HG02885 (cell line): Measurements from ENCODE around the gene IQCM.

Experiments
- ATAC-seq: cut with Tn5 transposase; IDR thresholded peaks from one replicate; pipeline ENCODE4 v1.9.1; 2021; ENCODE audit warnings: mild to moderate bottlenecking; ENCODE audit not compliant: unreplicated experiment, poor library complexity

The IQCM gene, protein sequence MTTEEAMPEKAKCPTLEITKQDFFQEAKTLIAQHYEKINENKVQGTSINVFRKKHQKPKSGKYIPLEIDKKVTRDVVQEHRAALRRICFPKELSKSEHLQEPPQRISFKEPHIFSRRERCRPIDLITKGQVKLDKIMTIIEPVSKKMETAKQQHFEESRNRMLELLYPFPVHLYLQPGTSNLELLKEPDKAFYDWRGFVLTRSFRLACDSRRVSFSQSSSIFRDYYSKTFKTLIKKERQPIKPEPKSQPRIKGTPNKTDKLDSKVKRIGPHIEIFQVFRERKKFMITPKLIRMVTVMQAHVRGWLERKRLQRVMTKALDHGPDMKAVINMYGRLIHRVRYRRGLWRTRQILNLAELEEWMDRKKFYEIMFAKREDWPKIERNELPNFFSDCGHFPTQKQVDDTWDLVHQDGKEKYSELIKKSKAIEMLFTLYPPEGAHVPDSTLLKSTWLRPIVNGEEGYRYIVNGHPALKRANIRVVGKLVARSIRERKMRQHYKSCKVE

DNA sequence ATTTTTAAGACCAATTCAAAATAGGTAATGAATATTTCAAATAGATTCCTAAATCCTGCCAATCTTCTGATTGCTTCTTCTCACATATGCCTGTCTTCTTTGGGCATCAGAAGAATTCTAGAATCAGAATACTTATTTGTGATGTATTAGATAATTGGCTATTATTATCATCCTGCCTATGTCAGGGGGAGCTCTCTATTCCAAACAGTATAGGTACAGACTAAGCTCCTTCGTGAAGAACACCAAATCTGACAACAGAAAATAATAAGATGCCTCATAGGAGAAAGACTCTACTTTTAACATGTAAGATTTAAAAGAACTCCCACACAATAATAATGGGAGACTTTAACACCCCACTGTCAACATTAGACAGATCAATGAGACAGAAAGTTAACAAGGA is at the start of gene IQCM:
Gene IQCM, minus strand, starts transcription at position 101 of the 400 bp plus-strand sequence. CDS start 73,152 bp downstream, outside the sequence.
- no peak for ATAC-seq

DNA sequence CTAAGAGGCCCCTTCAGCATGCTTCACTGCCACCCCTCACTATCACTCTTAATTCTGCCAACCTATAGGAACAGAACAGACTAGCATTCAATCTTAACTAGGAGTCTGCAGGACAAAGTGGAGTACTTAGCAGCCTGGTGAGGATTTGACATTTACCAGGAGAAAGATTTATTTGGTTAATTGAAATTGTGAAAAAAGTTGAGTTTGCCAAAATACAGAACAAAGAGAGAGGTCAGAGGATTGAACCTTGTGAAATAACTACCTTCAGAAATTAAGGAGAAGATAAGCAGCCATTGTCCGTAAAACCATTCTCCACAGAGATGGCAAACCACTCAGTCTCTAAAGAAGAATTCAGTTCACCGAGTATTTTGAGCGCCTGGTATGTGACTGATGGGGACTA is 41.8 kb upstream of the IQCM start:
- no peak for ATAC-seq

DNA sequence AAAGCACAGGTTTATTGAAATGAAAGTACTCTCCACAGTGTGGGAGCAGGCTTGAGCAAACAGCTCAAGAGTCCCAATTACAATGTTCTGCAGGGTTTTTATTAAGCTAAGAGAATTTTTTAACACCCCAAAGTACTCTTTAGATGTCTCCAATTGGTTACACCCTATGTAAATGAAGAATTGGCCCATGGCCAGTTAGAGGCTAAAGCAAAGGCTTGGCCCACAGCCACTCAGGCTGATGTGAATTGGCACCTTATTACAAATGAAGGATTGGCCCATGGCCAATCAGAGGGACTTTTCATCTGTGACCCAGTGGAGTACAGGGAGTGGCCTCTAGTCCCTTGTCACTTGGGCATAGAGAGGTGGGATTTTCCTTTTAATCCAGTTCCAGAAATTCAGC is 30.1 kb upstream of the IQCM start:
- ATAC-seq = no peak

DNA sequence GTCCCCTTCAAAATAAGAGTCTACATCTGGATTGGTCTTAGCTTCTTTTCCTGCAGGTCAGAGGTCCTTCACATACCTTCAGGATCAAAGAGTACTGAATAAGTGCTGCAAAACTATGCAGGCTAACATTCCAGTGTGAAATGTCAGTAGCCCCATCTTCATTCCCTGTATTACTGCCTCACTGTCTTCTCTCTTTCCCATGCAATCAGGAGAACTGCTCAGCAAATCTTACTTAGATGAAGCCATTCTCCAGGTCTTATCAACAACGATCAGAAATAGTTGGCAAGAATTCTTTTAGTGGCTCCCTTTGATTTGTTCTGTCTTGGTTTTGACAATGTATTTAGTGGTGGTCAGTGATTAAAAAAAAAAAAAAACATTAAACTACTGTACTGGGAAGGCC is 26.0 kb upstream of the IQCM start:
- ATAC-seq = no peak

DNA sequence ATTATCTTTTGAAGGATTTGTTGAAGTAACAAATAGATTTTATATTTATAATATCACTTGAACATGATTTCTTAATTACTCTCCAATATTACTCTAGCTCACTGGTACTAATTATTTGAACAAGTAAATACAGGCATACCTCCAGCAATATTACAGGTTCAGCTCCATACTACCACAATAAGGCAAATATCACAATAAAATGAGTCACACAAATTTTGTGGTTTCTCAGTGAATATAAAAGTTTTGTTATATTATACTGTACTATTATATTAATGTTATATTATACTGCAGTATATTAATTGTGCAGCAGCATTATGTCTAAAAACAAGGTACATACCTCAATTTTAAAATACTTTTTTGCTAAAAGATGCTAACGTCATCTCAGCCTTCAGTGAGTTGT is 22.4 kb upstream of the IQCM start:
- no peak for ATAC-seq

DNA sequence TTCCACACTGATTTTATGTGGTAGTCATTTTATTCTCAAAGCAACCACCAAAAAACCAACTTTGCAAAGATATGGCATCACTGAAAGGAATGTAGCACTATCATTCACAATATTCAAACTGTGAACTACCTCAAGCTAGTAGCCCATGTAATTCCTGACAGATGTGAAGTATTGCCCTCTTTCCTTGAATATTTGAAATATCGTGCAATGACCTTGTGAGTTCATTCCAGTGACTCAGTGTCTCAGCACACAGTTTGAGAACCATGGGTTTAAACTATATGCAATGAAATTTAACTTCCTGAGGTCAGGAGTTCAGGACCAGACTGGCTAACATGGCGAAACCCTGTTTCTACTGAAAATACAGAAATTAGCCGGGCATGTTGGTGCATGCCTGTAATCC is 20.9 kb upstream of the IQCM start:
- ATAC-seq = no peak

DNA sequence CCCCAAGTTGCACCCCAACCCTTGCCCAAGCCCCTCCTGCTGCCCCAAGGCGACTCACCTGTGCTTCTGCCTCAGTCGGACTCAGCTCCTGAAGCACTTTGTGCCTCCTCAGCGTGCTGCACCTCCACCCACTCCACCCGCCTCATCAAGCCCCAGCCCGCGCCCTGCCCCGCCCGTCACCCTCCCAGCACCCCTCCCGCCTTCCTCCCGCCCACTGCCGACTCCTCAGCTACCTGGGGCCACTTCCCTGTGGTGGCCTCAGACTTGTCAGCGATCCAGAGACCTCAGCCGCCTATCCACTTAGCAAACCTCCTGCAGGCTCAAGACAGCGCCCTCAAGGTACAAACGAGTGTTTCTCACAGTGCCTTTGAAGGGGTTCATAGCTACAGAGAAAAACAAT is 19.6 kb upstream of the IQCM start:
- no peak for ATAC-seq

DNA sequence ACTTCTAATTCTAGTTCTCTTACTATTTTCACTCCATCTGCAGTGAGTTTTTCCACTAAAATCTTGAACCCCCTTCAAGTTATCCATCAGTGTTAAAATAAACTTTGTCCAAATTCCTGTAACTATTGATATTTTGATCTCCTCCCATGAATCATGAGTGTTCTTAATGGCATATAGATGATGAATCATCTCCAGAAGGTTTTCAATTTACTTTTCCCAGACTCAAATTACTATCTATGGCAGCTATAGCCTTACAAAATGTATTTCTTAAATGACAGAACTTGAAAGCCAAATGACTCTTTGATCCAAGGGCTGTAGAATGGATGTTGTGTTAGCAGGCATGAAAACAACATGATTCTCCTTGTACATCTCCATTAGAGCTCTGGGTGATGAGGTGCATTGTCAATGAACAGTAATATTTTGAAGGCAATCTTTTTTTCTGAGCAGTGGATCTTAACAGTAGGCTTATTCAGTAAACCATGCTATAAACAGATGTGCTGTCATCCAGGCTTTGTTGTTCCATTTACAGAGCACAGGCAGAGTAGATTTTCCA is 16.1 kb upstream of the IQCM start:
- ATAC-seq = no peak

DNA sequence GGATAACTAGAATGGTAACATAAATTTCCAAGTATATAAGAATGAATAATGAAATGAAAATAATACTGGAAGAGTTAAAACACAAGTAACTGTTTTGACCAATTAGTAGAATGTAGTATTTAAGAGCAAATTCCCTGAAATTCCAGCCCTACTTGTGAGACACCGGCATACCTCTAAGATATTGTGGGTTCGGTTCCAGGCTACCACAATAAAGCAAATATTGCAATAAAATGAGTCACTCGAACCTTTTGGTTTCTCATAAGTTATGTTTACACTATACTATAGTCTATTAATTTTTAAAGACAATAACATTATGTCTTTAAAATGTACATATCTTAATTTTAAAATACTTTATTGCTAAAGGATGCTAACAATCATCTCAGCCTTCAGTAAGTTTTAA is 15.2 kb upstream of the IQCM start:
- no peak for ATAC-seq

DNA sequence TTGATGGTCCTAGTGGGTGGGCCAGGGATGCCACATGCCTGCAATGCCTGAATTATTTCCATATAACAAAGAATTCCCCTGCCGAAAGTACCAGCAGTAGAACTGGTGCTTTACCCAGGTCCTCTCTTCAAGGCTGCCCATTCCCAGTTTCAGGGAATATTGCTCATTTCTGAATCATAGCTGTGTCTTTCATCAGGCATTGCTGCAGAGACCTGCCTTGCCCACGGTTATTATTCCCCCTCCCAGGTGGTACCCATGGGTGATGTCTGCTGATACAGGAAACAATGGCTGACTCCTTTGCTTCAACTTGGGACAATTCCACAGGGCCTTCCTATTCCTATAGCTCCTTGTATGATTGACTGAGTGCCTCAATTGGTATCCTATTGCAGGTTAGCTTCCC is 9.7 kb upstream of the IQCM start:
- no peak for ATAC-seq

DNA sequence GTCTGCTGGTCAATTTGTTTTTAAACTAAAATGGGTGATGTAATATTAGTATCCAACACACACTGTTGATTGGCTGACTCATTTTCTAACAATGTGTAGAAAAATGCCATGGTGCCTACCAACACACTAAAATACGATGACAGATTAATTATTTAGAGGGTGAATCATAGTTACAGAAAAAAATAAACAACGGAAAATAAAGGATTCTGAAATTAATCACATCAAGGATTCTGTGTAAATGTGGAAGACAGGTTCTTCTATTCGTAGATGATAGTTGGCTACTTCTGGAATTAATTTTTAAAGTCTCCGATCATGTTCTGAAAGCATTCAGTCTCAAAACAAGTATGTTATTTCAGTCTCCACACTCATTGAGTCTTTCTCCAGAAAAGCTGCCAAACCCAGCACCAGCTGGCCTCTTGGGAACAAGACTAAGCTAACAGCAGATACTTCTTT is 8.2 kb upstream of the IQCM start:
- no peak for ATAC-seq

DNA sequence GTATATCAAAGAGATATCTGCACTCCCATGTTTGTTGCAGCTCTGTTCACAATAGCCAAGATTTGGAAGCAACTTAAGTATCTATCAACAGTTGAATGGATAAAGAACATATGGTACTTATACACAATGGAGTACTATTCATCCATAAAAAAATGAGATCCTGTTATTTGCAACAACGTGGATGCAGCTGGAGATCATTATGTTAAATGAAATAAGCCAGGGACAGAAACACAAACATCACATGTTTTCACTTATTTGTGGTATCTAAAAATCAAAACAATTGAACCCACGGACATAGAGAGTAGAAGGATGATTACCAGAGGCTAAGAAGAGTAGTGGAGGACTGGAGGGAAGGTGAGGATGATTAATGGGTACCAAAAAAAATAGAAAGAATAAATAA is 14.2 kb downstream of the IQCM start:
- ATAC-seq = no peak

DNA sequence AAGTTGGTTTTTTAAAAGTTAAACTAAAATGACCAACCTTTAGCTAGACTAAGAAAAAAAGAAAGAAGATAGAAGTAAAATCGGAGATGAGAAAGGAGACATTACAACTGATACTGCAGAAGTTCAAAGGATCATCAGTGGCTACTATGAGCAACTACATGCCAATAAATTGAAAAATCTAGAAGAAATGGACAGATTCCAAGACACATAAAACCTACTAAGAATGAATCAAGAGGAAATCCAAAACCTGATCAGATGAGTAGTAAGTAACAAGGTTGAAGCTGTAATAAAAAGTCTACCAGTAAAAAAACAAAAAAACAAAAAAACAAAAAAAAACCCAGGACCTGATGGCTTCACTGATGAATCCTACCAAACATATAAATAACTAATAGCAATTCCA is 16.1 kb downstream of the IQCM start:
- ATAC-seq = no peak

DNA sequence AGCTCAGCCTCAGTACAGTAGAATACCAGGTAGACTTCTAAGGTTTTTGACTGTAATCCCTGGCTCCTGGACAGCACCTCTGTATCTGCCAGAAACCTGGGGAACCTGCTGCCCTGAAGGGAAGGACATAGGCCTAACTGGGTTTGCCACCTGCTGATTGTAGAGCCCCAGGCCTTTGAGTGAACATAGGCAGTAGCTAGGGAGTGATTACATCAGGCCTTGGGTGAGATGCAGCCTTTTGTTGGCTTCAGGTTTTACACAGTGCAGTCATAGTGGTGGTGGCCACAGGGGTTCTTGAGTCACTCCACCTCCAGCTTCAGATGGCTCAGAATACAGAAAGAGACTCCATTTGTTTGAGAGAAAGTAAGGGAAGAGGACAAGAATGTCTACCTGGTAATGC is 19.3 kb downstream of the IQCM start:
- no peak for ATAC-seq

DNA sequence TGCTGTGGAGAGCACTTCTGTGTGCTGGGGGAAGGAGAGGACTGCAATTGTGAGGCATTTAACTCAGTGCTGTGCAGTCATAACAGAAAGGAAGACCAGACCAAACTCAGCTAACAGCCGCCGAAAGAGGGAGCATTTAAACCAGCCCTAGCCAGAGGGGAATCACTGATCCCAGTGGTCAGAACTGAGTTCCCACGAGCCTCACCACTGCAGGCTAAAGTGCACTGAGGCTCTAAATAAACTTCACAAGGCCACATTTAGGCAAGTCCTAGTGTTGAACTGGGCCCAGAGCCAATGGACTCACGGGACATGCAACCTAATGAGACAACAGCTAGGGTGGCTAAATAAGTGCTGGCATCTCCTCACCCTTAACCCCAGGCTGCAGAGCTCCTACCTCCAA is 20.4 kb downstream of the IQCM start:
- ATAC-seq = no peak

DNA sequence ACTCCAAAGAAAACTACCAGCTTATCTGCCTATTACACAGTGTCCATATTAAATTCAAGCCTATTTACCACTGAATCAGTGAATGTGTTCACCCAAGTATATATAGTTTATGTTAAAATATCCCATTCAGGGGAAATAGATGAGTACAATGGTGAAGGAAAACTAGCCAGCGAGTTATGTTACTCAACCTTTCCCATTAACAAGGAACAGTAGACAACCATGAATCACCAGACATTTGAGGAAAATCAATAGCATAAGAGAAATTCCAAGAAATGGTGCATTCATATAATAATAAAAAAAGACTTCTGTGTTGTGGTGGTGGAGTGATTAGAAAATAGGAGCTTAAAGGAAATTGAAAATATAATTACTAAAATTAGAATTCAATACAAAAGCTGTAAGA is 21.3 kb downstream of the IQCM start:
- no peak for ATAC-seq

DNA sequence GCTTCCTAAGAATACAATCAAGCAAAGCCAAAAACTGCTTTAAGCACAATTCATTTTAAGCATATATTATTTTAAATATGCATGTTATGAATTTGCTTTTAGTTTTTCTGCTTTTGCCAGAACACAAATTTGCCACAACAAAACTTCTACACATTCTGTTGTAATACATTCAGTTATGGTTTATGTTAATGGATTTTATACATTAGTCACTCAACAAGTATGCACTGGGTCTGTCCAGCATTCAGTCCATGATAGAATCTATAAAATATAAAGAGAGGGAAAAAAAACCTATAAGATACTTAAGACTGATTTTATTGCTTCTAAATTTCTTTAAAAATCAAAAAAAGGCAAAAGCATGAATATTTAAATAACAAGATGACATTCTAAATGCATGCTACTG is 22.2 kb downstream of the IQCM start:
- ATAC-seq = no peak

DNA sequence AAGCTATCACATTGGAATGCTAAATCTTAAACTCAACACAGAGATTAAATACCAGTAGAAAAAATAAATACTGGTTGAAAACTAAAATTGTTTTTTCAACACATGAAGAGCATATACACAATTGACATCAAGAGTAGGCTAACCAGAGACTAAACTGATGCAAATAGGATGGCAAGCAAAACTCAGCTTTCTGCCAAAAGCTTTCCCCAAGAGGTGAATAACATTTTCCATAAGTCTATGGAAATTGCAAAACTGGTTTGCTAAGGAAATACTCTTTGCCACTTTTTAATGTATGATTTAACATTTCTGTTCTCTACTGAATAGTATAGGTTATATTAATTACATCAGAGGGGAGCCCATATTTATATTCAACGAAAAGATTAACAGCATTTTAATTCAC is 23.8 kb downstream of the IQCM start:
- ATAC-seq = no peak

DNA sequence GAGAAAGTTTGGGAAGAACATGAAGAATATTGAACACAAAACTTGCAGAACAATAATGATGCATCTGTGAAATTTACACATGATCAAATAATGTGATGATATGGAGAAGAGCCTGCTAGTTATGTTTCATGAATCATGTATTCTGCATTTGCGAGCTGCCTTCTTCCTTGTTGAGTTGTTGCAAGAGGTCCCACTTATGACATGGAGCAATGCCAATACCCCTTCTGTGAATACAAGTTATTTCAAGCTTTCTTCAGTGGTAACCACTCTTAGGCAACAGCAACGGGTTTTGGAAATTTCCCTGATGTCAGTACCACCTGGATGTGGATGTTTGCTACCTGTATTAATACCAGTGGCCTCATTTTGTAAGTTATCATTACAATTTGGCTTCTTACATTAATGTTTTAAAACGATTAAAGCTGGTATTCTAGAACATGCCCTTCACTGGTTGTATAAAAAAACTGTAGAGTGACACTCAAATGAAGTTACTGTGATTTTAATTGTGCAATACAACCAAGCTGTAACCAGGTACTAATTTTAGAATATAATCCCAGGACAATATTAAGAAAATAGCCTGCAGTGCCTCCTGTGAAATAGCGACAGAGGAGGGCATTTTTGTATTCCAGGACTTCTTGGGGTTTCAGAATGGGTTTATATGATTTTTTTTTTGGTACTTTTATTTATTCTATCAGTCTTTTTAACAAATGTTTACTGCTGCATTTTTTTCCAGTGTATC is 25.3 kb downstream of the IQCM start:
- no peak for ATAC-seq

DNA sequence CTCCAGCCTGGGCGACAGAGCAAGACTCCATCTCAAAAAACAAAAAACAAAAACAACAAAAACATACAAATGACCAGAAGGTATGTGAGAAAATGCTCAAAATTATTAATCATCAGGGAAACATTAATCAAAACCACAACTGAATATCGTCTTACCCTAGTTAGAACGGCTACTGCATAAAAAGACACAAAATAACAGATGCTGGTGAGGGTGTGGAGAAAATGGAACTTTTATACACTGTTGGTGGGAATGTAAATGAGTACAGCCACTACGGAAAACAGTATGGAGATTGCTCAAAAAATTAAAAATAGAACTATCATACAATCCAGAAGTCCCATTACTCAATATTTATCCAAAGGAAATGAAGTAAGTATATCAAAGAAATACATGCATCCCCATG is 27.3 kb downstream of the IQCM start:
- no peak for ATAC-seq

DNA sequence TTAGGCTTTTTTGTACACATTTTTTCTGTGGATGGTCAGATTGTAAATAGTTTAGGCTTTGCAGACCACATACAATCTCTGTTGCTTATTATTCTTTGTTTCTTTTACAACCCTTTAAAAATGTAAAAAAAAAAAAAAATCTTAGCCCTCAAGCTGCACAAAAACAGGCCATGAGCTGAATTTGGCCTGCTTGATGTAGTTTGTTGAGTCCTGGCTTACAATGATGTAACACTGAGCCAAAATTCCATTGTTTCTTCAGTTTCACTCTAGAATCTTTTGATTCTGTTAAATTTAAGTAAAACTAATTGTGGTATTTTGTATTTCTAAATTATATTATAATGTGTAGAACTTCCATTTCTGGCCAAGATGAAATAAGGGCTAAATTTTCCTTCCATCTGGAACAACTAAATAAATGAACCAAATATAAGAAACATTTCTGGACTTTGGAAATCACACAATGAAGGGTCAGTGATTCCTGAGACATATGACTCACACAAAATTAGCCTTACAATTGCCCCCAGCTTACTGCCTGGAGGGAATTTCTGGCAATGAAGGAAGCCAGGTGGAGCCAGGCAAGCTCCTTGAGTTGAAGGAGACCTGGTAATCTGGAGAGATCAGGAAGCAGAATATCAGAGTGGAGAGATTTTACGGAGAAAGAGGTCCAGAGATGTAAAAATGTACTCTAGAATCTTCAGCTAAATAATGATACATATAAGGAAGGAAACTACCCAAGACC is 29.8 kb downstream of the IQCM start:
- ATAC-seq = no peak
